ENCODE data around the gene TOMM70.

DNA sequence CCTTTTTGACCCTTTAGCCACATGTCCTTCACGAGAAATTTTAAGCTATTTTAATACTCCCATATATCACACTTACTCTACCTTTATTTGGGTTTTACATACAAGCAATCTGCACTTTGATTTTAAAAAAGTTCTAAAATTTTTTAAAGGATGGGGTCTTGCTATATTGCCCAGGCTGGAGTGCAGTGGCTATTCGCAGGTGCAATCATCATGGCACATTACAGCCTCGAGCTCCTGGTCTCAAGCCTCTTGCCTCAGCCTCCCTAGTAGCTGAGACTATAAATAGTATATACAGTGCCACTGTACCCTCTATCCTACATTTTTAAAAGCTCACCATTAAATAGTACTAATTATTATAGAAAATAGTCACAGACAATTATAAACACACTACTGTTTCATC lies 36.5 kb downstream of the TOMM70 start:
- TF ChIP-seq, protein P1, sequence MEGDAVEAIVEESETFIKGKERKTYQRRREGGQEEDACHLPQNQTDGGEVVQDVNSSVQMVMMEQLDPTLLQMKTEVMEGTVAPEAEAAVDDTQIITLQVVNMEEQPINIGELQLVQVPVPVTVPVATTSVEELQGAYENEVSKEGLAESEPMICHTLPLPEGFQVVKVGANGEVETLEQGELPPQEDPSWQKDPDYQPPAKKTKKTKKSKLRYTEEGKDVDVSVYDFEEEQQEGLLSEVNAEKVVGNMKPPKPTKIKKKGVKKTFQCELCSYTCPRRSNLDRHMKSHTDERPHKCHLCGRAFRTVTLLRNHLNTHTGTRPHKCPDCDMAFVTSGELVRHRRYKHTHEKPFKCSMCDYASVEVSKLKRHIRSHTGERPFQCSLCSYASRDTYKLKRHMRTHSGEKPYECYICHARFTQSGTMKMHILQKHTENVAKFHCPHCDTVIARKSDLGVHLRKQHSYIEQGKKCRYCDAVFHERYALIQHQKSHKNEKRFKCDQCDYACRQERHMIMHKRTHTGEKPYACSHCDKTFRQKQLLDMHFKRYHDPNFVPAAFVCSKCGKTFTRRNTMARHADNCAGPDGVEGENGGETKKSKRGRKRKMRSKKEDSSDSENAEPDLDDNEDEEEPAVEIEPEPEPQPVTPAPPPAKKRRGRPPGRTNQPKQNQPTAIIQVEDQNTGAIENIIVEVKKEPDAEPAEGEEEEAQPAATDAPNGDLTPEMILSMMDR (conservative IDR thresholded peaks at IDR 0.05; ENCODE audit: low read depth, low read length): no peak
- TF ChIP-seq MXI1 (IDR thresholded peaks at IDR 0.05; ENCODE audit: borderline replicate concordance, low read depth, low read length) (no peak), NFE2L2 (IDR thresholded peaks at IDR 0.05; ENCODE audit: low read depth, low read length) (no peak), POLR2A (IDR thresholded peaks at IDR 0.05; ENCODE audit: low read depth, low read length) (no peak), RFX5 (IDR thresholded peaks at IDR 0.05; ENCODE audit: low read depth, low read length) (no peak), USF2 (IDR thresholded peaks at IDR 0.05; ENCODE audit: low read depth, low read length) (no peak), RAD21 (IDR thresholded peaks at IDR 0.05; ENCODE audit: low read length) (no peak), MAFK (IDR thresholded peaks at IDR 0.05; ENCODE audit: low read depth, low read length) (no peak), MAZ (IDR thresholded peaks at IDR 0.05; ENCODE audit: borderline replicate concordance, low read depth, low read length) (no peak), CHD1 (IDR thresholded peaks at IDR 0.05; ENCODE audit: low read depth, low read length) (no peak), RCOR1 (IDR thresholded peaks at IDR 0.05; ENCODE audit: insufficient replicate concordance, low read length) (no peak), CEBPB (IDR thresholded peaks at IDR 0.05; ENCODE audit: low read depth, low read length) (no peak), BHLHE40 (IDR thresholded peaks at IDR 0.05; ENCODE audit: low read depth, low read length) (no peak), SMC3 (IDR thresholded peaks at IDR 0.05; ENCODE audit: low read depth, low read length) (no peak)

Measured in IMR-90 (cell line).